A172 (cell line): ENCODE results near the gene ZFP92. TPM values are rescaled to one million over a fixed set of nuclear protein-coding genes. Genes with fewer than 3 reads are reported as not detected.

ENCODE experiments used
- DNase-seq: peaks from one replicate; pipeline ENCODE4 v3.0.0-alpha.2; 2015; ENCODE audit warnings: low spot score
- total RNA-seq: library from RNA; depleted of rRNA; stranded (reverse); fragments of >200 nt; shearing (Covaris generic); gene quantifications from 2 replicates; pipeline ENCODE4 v1.2.3, GENCODE V29; 2014

The ZFP92 gene
- total RNA-seq, 1 experiment from 2014 or later, result 2.0 TPM

DNA sequence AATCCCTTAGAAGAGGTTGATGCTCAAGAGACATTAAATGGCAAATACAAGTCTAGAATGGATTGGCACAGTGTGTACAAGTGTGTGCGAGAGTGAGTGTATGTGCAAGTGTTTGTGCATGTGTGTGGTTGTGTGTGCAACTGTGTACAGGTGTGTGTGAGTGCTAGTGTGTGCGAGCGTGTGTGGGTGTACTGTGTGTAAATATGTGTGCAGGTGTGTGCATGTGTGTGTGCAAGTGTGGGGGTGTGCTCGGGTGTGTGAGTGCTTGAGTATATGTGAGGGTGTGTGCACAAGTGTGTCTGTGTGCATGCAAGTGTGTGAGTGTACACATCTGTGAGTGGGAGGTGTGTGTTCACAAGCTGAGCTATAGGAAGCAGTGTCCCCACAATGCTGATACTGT, 28.7 kb downstream of the ZFP92 start:
- no peak for DNase-seq

- DNase-seq, result no peak
These were observed 29.4 kb downstream of the ZFP92 start for GRCh38 chrX:153440556-153441135.

DNA sequence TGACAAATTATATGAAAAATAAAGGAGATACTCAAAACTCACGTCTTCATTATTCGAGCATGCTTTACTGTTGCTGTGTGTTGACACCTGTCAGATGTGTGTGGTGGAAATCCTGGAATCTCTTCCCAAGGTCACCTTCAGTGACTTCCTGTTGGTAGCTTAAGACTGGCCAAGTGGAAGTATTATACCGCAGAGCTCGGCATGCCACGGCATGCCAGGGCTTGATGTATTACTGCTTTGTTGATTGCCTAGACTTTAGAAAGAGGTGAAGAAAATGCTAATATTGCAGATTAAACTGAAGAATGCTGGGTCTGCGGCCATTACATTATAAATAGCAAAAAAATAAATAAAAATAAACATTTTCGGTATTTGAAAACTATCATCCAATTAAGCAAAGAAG, 30.0 kb downstream of the ZFP92 start:
- DNase-seq, result no peak

GRCh38 chrX:153441981-153442380, 30.7 kb downstream of the ZFP92 start:
- DNase-seq, result no peak

DNA sequence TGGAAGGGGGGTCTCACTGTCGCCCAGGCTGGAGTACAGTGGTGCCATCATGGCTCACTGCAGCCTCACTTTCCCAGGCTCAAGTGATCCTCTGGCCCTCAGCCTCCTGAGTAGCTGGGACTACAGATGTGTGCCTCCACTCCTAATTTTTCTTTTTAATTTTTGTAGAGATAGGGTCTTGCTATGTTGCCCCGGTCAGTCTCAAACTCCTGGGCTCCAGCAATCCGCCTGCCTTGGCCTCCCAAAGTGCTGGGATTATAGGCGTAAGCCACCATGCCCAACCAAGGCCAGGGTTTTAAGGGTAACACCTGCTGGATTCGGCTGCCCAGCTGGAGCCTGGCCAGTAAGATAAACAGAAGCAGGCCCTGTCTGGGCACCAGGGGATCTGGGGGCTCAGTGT, 31.2 kb downstream of the ZFP92 start:
- no peak for DNase-seq

DNA sequence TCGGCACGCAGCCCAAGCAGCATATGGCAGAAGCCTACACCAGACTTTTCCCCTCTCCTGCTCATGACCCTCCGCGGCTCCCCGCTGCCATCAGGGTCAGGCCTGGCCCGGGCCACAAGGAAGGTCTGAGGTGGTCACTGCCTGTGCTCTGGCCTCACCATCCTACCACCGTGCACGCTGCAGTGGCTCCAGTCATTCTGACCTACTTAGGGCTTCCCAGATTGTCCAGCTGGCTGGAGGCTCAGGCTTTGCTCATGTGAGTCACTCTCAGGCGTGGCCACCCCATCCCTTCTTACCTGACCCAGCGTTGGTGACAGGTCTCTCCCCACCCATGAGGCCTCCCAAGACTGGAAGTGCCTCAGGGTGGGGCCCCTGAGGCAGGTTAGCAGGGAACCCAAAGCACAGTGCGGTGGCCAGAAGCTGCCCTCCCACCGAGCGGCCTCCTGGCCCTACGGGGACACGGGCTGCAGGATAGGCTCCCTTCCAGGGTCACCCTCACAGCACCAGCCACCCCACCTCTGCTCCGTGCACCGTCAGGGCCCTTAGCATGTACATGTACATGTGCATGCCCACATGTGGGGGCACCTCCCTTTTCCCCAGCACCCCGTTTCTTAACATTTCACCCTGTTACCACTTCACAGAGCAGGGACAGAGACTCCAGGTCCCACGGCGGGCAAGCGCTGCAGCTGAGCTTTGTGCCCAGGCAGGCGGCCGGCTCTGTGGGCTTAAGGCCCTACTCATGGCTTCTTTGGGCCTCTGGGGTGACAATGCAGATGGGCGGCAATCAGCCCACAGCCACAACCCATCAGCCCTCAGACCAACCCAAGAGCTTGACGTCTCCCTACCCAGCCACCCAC, 32.4 kb downstream of the ZFP92 start:
- DNase-seq, result peak; percentile 12

- no peak for DNase-seq
These were observed 33.2 kb downstream of the ZFP92 start for GRCh38 chrX:153444333-153445011.

- no peak for DNase-seq
These were observed 34.0 kb downstream of the ZFP92 start for GRCh38 chrX:153445106-153445855.

- no peak for DNase-seq
These were observed 34.8 kb downstream of the ZFP92 start, which contains the start of gene TREX2 for GRCh38 chrX:153445856-153446635. Gene TREX2 (minus strand): TSS chrX:153446056. CDS start chrX:153445430, 626 bp downstream.

GRCh38 chrX:153446636-153446936, 35.3 kb downstream of the ZFP92 start:
- DNase-seq, result no peak

DNA sequence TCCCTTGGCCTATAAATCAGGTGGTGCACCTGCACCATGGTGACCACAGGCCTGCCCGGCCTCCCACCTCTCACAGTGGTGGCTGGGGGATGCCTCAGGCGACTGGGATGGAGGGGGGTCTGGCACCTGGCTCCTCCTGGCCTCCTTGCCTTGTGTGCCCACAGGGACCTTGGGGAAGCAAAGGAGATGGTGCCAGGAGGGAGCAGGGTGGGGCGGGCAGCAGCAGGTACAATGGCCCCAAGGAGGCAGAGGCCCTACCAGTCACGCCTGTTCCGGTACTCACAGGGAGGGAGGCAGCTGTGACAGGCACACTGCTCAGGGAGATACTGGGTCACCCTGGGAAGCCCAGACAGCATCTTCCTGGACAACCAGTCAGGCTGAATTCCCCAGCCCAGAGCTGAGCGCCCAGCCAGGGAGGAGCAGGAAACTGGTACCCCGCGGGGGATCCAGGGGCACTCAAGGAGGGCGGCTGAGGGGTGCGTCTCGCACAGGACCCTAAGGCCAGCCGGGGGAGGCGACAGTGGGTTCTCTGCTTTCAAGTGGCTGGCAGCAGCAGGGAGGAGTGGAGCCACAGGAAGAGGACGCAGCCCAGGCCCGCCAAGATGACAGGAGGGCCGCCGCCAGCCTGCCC, 35.8 kb downstream of the ZFP92 start:
- DNase-seq, result no peak

GRCh38 chrX:153447581-153447960, 36.3 kb downstream of the ZFP92 start:
- no peak for DNase-seq

DNA sequence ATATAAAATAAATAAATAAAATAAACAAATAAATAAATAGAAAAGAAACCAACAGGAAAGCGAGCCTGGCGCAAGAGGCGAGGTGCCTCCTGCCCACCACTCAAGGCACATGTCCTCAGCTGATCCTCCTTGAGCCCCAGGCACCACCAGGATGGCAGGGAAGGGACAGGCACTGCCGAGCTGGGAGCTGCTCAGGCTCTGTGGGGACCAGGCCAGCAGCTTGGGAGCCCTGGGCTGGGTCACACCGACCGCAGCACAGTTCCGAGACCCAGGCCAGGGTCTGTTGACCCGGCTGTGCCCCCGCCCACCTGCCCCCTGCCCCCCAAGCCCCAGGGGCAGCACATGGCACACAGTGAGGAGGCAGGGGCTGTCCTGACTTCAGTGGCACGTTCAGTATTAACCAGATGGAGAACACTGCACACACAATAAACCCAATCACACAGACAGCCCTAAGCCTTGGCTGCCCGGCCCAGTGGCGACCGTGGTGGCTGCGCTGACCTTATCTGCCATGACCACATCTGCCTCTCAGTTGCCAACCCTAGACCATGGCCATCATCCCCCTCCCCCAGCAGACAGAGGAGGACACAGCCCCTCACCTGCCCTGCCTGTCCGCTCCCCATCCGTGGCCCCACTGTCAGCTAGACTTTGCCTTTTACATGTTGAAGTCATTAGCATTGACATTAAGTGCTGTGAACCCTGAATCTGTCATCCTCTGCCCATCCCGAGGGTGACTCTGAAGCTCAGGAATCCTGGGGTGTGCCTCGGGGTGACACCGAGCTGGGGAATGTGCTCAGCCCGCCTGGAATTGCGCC, 37.5 kb downstream of the ZFP92 start:
- DNase-seq, result no peak

- no peak for DNase-seq
These were observed 38.3 kb downstream of the ZFP92 start for GRCh38 chrX:153449368-153450113.

DNA sequence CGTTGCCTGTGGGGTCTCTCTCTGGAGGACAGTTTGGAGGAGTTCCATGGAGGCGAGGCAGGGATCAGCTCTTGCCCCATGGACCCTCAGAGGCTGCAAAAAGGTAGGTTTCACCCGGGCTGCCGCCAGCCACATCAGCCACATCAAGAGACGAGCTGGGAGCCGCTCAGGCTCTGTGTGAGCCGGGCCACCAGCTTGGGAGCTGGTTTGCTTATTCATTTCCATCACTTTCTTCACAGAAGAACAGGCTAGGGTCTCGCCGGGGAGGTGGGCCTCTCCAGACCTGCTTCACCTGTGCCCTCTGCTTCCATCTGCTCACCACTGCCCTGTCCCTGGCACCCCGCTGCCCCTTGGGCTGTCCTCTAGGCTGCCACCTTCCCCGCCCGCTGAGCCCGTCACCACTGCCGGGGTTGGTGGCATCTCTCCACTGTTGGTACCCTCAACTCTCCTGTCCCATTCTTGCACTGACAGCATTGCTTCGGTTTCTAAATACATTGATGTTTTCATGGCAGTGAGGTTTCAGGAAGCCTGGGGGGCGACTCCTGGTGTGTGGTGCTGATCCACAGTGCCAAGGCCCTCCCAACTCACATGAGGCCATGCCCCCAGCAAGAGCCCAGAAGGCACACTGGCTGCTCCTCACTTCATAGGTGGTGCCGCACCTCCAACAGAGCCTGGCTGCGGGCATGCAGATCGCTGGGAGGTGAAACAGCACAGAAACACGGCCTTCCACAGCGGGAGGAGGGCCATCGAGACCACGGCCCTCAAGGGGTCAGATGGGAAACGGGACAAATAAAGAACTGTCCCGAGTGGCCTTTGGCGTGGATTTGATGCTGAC, 39.1 kb downstream of the ZFP92 start:
- DNase-seq, result no peak

GRCh38 chrX:153450949-153451277, 39.6 kb downstream of the ZFP92 start:
- no peak for DNase-seq

GRCh38 chrX:153454901-153455550, 43.8 kb downstream of the ZFP92 start:
- no peak for DNase-seq

- DNase-seq, result no peak
These were observed 44.3 kb downstream of the ZFP92 start for GRCh38 chrX:153455571-153455970.
